ENCODE measurements around the gene SULT2A1. TPM values are rescaled to one million over a fixed set of nuclear protein-coding genes. Genes with fewer than 3 reads are reported as not detected.

Gene SULT2A1
- total and polyA plus RNA-seq, 2 of the 4 experiments (the other 2 are of a cell fraction), result not detected

- dilution Hi-C loops (cut with HindIII; ENCODE audit: low sequenced_read_pairs, unreplicated experiment), result no loop called here
- Histone ChIP-seq H2BK5ac (ENCODE audit: low read depth, low read length, poor library complexity, severe bottlenecking) (no peak overlapping the region), H3K23ac (ENCODE audit: low read depth, low read length) (no peak overlapping the region), H4K91ac (ENCODE audit: insufficient read depth, low read depth, low read length) (no peak overlapping the region), H3K79me1 (ENCODE audit: low read depth in 1 of 2, low read length in 2 of 2) (no peaks in the 10 kb centered on the region), H2AFZ (replicated peaks; ENCODE audit: low read length, poor library complexity) (peak overlapping the region; percentile 82), H4K8ac (ENCODE audit: low read depth in 2 of 2, low read length in 2 of 2) (no peak overlapping the region), H3K18ac (ENCODE audit: low read depth, low read length) (no peak overlapping the region), H3K4me3 (ENCODE audit: insufficient read depth, low read depth, low read length) (no peak overlapping the region), H4K20me1 (ENCODE audit: insufficient read depth, low read length) (no peaks in the 10 kb centered on the region), H3K56ac (ENCODE audit: extremely low read depth, insufficient read depth, low read length) (no peak overlapping the region), H4K5ac (ENCODE audit: low read depth, low read length) (no peak overlapping the region), H3K27me3 (ENCODE audit: control insufficient read depth, insufficient read depth, low read length) (peaks cover 6% of the 10 kb centered on the region), H2AK9ac (replicated peaks; ENCODE audit: low read depth, low read length, poor library complexity) (no peak overlapping the region), H2BK20ac (ENCODE audit: low read depth, low read length) (no peak overlapping the region; the same call in 1 of the 2 replicates), H3K36me3 (ENCODE audit: control insufficient read depth, insufficient read depth, low read length) (no peaks in the 10 kb centered on the region), H3K4ac (ENCODE audit: low read depth, low read length) (no peak overlapping the region), H2AK5ac (ENCODE audit: low read depth, low read length) (no peak overlapping the region), H2BK15ac (ENCODE audit: low read depth, low read length) (no peak overlapping the region), H3K9me3 (ENCODE audit: control insufficient read depth, insufficient read depth, low read length) (no peaks in the 10 kb centered on the region), H3K4me1 (ENCODE audit: control insufficient read depth, insufficient read depth, low read length) (no peaks in the 10 kb centered on the region), H3K4me2 (ENCODE audit: low read depth, low read length) (no peak overlapping the region), H3K27ac (ENCODE audit: insufficient read depth, low read length) (no peak overlapping the region), H3K9me1 (ENCODE audit: insufficient read depth, low read length) (no peaks in the 10 kb centered on the region), H3K9ac (ENCODE audit: low read depth, low read length) (no peak overlapping the region), H3K14ac (replicated peaks; ENCODE audit: low read depth, low read length) (no peak overlapping the region), H2BK120ac (ENCODE audit: low read depth, low read length) (no peak overlapping the region)
- BruUV-seq (replicated peaks), result no TSS peak
- DNase-seq, result peak; percentile 55
- ATAC-seq (ENCODE audit: low read depth), result peak; percentile 100
- WGBS, 2 experiments (ENCODE audit: extremely low coverage in 2 of 2, insufficient read length in 1 of 2), result no CpG with 5 or more reads among the region's 14 CpGs
- in situ Hi-C loops (cut with MboI; ENCODE audit: low sequenced_read_pairs), result no loop called here
- ChIA-PET POLR2A (ENCODE audit: unreplicated experiment) (no interaction called here), CTCF (interaction anchor here (0.8 to 1.5 kb wide), 4 partner anchors 10 to 82 kb away, joined by 3 to 5 read pairs (median 4); no protein-coding TSS in a partner anchor)
- intact Hi-C loops (cut with micrococcal nuclease), result loop anchor here (1.0 kb wide), 4 partner anchors 50 to 150 kb away; partner anchors contain the start of gene EHD2
- TF ChIP-seq RFX5 (IDR thresholded peaks at IDR 0.05; ENCODE audit: low read depth, low read length), result no peak
- peak; percentile 59 for TF ChIP-seq SMC3 (IDR thresholded peaks at IDR 0.05; ENCODE audit: low read depth, low read length)
- TF ChIP-seq CHD1 (IDR thresholded peaks at IDR 0.05; ENCODE audit: low read depth, low read length), result no peak
- no peak for TF ChIP-seq MAFK (IDR thresholded peaks at IDR 0.05; ENCODE audit: low read depth, low read length)
- TF ChIP-seq CTCF (conservative IDR thresholded peaks at IDR 0.05; ENCODE audit: low read depth, low read length), result peak; percentile 88
- no peak for TF ChIP-seq FOS (IDR thresholded peaks at IDR 0.05; ENCODE audit: low read depth, low read length)
- no peak for TF ChIP-seq MXI1 (IDR thresholded peaks at IDR 0.05; ENCODE audit: borderline replicate concordance, low read depth, low read length)
- no peak for TF ChIP-seq RCOR1 (IDR thresholded peaks at IDR 0.05; ENCODE audit: insufficient replicate concordance, low read length)
- no peak for TF ChIP-seq POLR2A (IDR thresholded peaks at IDR 0.05; ENCODE audit: low read depth, low read length)
- TF ChIP-seq MAZ (IDR thresholded peaks at IDR 0.05; ENCODE audit: borderline replicate concordance, low read depth, low read length), result peak; percentile 65; the same call in 1 of the 2 replicates
- no peak for TF ChIP-seq CEBPB (IDR thresholded peaks at IDR 0.05; ENCODE audit: low read depth, low read length)
- TF ChIP-seq RAD21 (IDR thresholded peaks at IDR 0.05; ENCODE audit: low read length), result peak; percentile 77
Measured at GRCh38 chr19:47863514-47863936, 22.6 kb downstream of the SULT2A1 start.

All from IMR-90 (cell line).